Subcutaneous abdominal adipose tissue (tissue), 5 donors: ENCODE results near the gene SPINK2.

Source experiments
- H3K27ac ChIP-seq: one replicate; pipeline ENCODE4 v1.7.0; 2013; ENCODE audit warnings: low read depth, mild to moderate bottlenecking, inconsistent platforms, low read length, moderate library complexity
- H3K27me3 ChIP-seq, 5 donors: one replicate each; pipeline ENCODE4 v1.7.0; 2013; ENCODE audit warnings: low read length in 5 of 5, inconsistent platforms in 1 of 5; ENCODE audit not compliant: control insufficient read depth in 5 of 5, insufficient read depth in 4 of 5
- H3K36me3 ChIP-seq, 5 donors: one replicate each; pipeline ENCODE4 v1.7.0; 2013; ENCODE audit warnings: low read length in 5 of 5; ENCODE audit not compliant: control insufficient read depth in 5 of 5, insufficient read depth in 5 of 5
- H3K4me1 ChIP-seq, 5 donors: one replicate each; pipeline ENCODE4 v1.7.0; 2013; ENCODE audit warnings: low read length in 5 of 5, mild to moderate bottlenecking in 3 of 5, moderate library complexity in 1 of 5; ENCODE audit not compliant: control insufficient read depth in 5 of 5, insufficient read depth in 5 of 5
- H3K4me3 ChIP-seq, 5 donors: one replicate each; pipeline ENCODE4 v1.7.0; 2013; ENCODE audit warnings: low read length in 5 of 5, low read depth in 1 of 5
- H3K9ac ChIP-seq, 5 donors: one replicate each; pipeline ENCODE4 v1.7.0; 2013; ENCODE audit warnings: low read length in 5 of 5, mild to moderate bottlenecking in 4 of 5, moderate library complexity in 3 of 5
- H3K9me3 ChIP-seq, 5 donors: one replicate each; pipeline ENCODE4 v1.7.0; 2013; ENCODE audit warnings: low read length in 5 of 5; ENCODE audit not compliant: control insufficient read depth in 5 of 5
- donor health status: healthy.
- donor health status: healthy.
- donor health status: healthy.
- donor health status: healthy.
- donor health status: healthy.

Gene SPINK2

GRCh38 chr4:56844802-56845580 is 23.5 kb upstream of the SPINK2 start:
- no peaks in the 10 kb centered on the region for H3K27me3 ChIP-seq
- no peak overlapping the region for H3K4me3 ChIP-seq
- peaks cover 0 to 27% (median 11%) of the 10 kb centered on the region in 5 donors for H3K4me1 ChIP-seq
- no peak overlapping the region for H3K9ac ChIP-seq
- no peak overlapping the region for H3K27ac ChIP-seq
- no peaks in the 10 kb centered on the region for H3K36me3 ChIP-seq
- H3K9me3 ChIP-seq, result no peaks in the 10 kb centered on the region

GRCh38 chr4:56843421-56843899 is 22.0 kb upstream of the SPINK2 start:
- Histone ChIP-seq H3K9me3 (no peaks in the 10 kb centered on the region), H3K27ac (no peak overlapping the region), H3K4me1 (peaks cover 0 to 27% (median 11%) of the 10 kb centered on the region in 5 donors), H3K36me3 (no peaks in the 10 kb centered on the region), H3K4me3 (no peak overlapping the region), H3K27me3 (no peaks in the 10 kb centered on the region), H3K9ac (no peak overlapping the region)

- Histone ChIP-seq H3K27me3 (no peaks in the 10 kb centered on the region), H3K36me3 (no peaks in the 10 kb centered on the region), H3K27ac (peak overlapping the region; percentile 27), H3K4me1 (peaks cover 0 to 18% (median 6%) of the 10 kb centered on the region in 5 donors), H3K9me3 (no peaks in the 10 kb centered on the region), H3K4me3 (no peak overlapping the region), H3K9ac (no peak overlapping the region)
Observed at GRCh38 chr4:56840559-56840958, 19.1 kb upstream of the SPINK2 start.

- no peak overlapping the region for H3K9ac ChIP-seq
- H3K27me3 ChIP-seq, result peaks cover 0 to 2% (median 0%) of the 10 kb centered on the region in 5 donors
- no peaks in the 10 kb centered on the region for H3K36me3 ChIP-seq
- no peaks in the 10 kb centered on the region for H3K4me1 ChIP-seq
- no peak overlapping the region for H3K27ac ChIP-seq
- no peak overlapping the region for H3K4me3 ChIP-seq
- no peaks in the 10 kb centered on the region for H3K9me3 ChIP-seq
Observed at GRCh38 chr4:56828784-56829535, 7.5 kb upstream of the SPINK2 start.

GRCh38 chr4:56823933-56824600 is 2.6 kb upstream of the SPINK2 start:
- Histone ChIP-seq H3K27me3 (peaks cover 0 to 14% (median 7%) of the 10 kb centered on the region in 5 donors), H3K27ac (no peak overlapping the region), H3K9ac (no peak overlapping the region), H3K36me3 (no peaks in the 10 kb centered on the region), H3K4me3 (no peak overlapping the region), H3K9me3 (no peaks in the 10 kb centered on the region), H3K4me1 (peaks cover 0 to 9% (median 6%) of the 10 kb centered on the region in 5 donors)

GRCh38 chr4:56818797-56819196 is 2.7 kb downstream of the SPINK2 start:
- no peak overlapping the region for H3K4me3 ChIP-seq
- no peak overlapping the region for H3K27ac ChIP-seq
- peaks cover 0 to 2% (median 0%) of the 10 kb centered on the region in 5 donors for H3K9me3 ChIP-seq
- no peak overlapping the region for H3K9ac ChIP-seq
- peaks cover 0 to 12% (median 7%) of the 10 kb centered on the region in 5 donors for H3K27me3 ChIP-seq
- peaks cover 0 to 9% (median 6%) of the 10 kb centered on the region in 5 donors for H3K4me1 ChIP-seq
- H3K36me3 ChIP-seq, result no peaks in the 10 kb centered on the region

GRCh38 chr4:56817840-56818491 is 3.5 kb downstream of the SPINK2 start:
- Histone ChIP-seq H3K27me3 (peaks cover 0 to 12% (median 7%) of the 10 kb centered on the region in 5 donors), H3K4me3 (no peak overlapping the region), H3K9me3 (peaks cover 0 to 2% (median 0%) of the 10 kb centered on the region in 5 donors), H3K9ac (no peak overlapping the region), H3K36me3 (no peaks in the 10 kb centered on the region), H3K27ac (no peak overlapping the region), H3K4me1 (peaks cover 0 to 9% (median 6%) of the 10 kb centered on the region in 5 donors)

GRCh38 chr4:56806666-56807065 is 14.8 kb downstream of the SPINK2 start:
- Histone ChIP-seq H3K4me3 (no peak overlapping the region), H3K4me1 (no peaks in the 10 kb centered on the region), H3K27ac (no peak overlapping the region), H3K9ac (no peak overlapping the region), H3K9me3 (no peaks in the 10 kb centered on the region), H3K36me3 (no peaks in the 10 kb centered on the region), H3K27me3 (no peaks in the 10 kb centered on the region)

- H3K4me3 ChIP-seq, result no peak overlapping the region
- H3K27ac ChIP-seq, result no peak overlapping the region
- H3K9me3 ChIP-seq, result no peaks in the 10 kb centered on the region
- H3K36me3 ChIP-seq, result no peaks in the 10 kb centered on the region
- H3K9ac ChIP-seq, result no peak overlapping the region
- peaks cover 0 to 3% (median 2%) of the 10 kb centered on the region in 5 donors for H3K4me1 ChIP-seq
- H3K27me3 ChIP-seq, result no peaks in the 10 kb centered on the region
Observed at GRCh38 chr4:56804551-56804950, 16.9 kb downstream of the SPINK2 start.
